Fibroblast of mammary gland (primary cell): ENCODE data around the gene CASP7.

Experiments
- DNase-seq: peaks from one replicate; pipeline ENCODE4 v3.0.0-alpha.2; 2010; ENCODE audit warnings: low read depth
- H3K4me3 ChIP-seq: 2 replicates; pipeline ENCODE4 v1.5.1; 2011; ENCODE audit warnings: low read depth, mild to moderate bottlenecking, low read length, moderate library complexity; ENCODE audit not compliant: control insufficient read depth
- TF ChIP-seq, protein P1 (sequence below): conservative IDR thresholded peaks from 2 replicates; pipeline ENCODE4 v1.5.1; 2011; ENCODE audit warnings: low read depth, low read length, inconsistent platforms; ENCODE audit not compliant: control insufficient read depth, insufficient read depth

Gene CASP7

GRCh38 chr10:113736576-113736975, 56.9 kb downstream of the CASP7 start:
- DNase-seq = no peak
- TF ChIP-seq, protein P1, sequence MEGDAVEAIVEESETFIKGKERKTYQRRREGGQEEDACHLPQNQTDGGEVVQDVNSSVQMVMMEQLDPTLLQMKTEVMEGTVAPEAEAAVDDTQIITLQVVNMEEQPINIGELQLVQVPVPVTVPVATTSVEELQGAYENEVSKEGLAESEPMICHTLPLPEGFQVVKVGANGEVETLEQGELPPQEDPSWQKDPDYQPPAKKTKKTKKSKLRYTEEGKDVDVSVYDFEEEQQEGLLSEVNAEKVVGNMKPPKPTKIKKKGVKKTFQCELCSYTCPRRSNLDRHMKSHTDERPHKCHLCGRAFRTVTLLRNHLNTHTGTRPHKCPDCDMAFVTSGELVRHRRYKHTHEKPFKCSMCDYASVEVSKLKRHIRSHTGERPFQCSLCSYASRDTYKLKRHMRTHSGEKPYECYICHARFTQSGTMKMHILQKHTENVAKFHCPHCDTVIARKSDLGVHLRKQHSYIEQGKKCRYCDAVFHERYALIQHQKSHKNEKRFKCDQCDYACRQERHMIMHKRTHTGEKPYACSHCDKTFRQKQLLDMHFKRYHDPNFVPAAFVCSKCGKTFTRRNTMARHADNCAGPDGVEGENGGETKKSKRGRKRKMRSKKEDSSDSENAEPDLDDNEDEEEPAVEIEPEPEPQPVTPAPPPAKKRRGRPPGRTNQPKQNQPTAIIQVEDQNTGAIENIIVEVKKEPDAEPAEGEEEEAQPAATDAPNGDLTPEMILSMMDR = no peak
- H3K4me3 ChIP-seq = no peak overlapping the region

GRCh38 chr10:113739031-113739430, 59.3 kb downstream of the CASP7 start:
- H3K4me3 ChIP-seq = no peak overlapping the region
- TF ChIP-seq, protein P1 = no peak
- DNase-seq = no peak

DNA sequence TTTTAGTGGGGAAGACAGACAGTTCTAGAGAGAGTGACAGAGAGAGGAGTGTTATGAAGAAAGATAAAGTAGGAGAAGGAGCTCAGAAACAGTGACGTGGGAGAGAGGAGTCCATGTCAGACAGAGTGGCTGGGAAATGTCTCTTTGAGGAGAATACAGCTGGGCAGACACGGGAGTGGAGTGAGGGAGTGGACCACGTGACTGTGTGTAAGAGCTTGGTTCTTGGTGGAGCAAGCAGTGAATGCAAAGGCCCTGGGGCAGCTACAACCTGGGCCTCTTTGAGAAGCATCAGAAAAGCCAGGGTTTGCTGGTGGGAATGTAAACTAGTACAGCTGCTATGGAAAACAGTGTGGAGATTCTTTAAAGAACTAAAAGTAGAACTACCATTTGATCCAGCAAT, 59.9 kb downstream of the CASP7 start:
- TF ChIP-seq, protein P1 = no peak
- no peak overlapping the region for H3K4me3 ChIP-seq
- DNase-seq = no peak

DNA sequence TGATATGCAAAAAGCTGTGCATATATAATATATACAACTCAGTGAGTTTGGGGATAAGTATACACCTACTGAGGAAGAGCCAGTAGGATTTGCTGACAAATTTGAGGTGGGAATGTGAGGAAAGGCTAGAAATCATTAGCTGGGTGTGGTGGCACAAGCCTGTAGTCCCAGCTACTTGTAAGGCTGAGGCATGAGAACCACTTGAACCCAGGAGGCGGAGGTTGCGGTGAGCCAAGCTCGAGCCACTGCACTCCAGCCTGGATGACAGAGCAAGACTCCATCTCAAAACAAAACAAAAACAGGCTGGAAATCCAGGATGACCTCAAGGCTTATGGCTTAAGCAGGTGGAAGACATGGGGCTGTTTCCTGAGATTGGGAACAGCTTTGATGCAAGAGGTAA, 61.1 kb downstream of the CASP7 start:
- TF ChIP-seq, protein P1 = no peak
- DNase-seq = no peak
- H3K4me3 ChIP-seq = no peak overlapping the region

- TF ChIP-seq, protein P1 = no peak
- H3K4me3 ChIP-seq = no peak overlapping the region
- DNase-seq = no peak
These were observed 62.8 kb downstream of the CASP7 start for GRCh38 chr10:113742466-113742865.

DNA sequence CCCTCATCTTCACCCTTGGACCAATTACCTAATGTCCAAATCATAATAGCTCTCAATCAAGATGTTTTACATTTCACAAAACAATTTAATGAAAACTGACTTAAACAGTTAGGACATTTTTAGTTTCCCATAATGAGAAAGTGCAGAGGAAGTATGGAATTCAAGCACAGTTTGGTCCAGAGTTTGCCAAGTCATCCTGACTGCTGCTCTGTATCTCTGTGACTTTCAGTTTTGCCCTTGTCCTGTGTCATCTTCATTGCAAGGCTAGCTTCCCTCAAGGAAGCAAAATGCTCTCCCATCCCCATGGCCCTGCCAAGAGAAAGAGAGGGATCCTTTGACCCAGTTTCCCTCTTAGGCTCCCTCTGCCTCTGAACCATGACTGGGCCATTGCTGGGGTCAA, 63.9 kb downstream of the CASP7 start:
- DNase-seq = no peak
- no peak overlapping the region for H3K4me3 ChIP-seq
- TF ChIP-seq, protein P1 = no peak

GRCh38 chr10:113745374-113745773, 65.7 kb downstream of the CASP7 start:
- DNase-seq = no peak
- H3K4me3 ChIP-seq = no peak overlapping the region
- TF ChIP-seq, protein P1 = no peak
